Activated CD4-positive, alpha-beta T cell treated with anti-CD3 and anti-CD28 coated beads, Interleukin-2, amount 50 U/mL, for 1 hour (primary cell): Measurements from ENCODE around the gene QPRT.
A peak's percentile ranks its signal among the peaks of the same experiment; 100 is the strongest.
"Not testable (repeated sequence)": the region's sequence is repeated elsewhere in the genome, so short reads cannot be mapped to it uniquely, and the experiment has no call there.

ENCODE experiments used
- DNase-seq: peaks from one replicate; pipeline ENCODE4 v3.0.0-alpha.2; 2020

Gene QPRT

DNA sequence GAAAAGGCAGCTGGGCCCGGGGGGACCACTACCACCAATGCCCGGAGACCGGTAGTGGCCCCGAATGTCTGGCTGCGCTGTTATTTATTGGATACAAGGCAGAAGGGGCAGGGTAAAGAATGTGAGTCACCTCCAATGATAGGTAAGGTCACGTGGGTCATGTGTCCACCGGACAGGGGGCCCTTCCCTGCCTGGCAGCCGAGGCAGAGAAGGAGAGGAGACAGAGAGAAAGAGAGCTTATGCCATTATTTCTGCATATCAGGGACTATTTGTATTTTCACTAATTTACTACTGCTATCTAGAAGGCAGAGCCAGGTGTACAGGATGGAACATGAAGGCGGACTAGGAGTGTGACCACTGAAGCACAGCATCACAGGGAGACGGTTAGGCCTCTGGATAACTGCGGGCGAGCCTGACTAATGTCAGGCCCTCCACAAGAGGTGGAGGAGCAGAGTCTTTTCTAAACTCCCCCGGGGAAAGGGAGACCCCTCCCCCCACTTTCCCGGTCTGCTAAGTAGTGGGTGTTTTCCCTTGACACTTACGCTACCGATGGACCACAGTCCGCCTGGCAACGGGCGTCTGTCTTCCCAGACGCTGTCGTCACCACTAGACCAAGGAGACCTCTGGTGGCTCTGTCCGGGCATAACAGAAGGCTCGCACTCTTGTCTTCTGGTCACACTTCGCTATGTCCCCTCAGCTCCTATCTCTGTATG lies 42.3 kb downstream of the QPRT start:
- peak; percentile 37 for DNase-seq

DNA sequence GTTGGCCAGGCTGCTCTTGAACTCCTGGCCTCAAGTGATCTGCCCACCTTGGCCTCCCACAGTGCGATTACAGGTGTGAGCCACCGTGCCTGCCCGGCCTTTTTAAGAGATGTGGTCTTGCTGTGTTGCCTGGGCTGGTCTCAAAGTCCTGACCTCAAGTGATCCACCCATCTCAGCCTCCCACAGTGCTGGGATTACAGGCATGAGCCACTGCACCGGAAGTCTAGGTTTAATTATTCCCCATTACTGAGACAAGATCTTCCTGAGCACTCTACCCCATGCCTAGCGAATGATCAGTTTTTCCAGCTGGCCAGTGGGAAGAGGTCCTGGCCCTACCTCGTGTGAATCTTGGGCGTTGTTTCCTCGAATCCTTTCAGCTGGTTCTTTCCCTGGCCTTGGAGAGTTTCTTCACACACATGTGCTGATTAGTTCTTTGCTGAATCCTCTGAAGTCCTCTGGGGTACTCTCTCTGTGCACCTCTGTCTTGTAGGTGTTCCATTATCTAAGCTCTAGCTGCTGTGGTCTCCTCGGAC lies 47.9 kb downstream of the QPRT start:
- DNase-seq = no peak

GRCh38 chr16:29727452-29727851 lies 48.5 kb downstream of the QPRT start:
- no peak for DNase-seq

DNA sequence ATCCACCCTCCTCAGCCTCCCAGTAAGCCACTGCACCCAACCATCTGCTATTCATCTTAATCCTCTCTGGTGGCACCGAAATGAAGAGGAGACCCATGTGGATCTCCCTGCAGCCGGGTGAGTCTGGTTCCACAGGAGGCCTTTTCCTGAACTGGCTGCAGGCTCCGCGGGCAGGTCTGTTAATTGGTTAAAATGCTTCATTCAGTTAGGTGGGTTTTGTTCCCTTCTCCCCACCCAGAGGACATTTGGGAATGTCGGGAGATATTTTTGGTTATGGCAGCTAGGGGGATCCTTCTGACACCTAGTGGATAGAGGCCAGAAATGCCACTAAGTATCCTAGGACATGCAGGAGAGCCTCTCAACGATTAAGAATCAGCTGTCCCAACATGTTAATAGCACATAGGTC lies 50.1 kb downstream of the QPRT start:
- DNase-seq = no peak

- DNase-seq = no peak
Observed at GRCh38 chr16:29730649-29731048, 51.7 kb downstream of the QPRT start.

DNA sequence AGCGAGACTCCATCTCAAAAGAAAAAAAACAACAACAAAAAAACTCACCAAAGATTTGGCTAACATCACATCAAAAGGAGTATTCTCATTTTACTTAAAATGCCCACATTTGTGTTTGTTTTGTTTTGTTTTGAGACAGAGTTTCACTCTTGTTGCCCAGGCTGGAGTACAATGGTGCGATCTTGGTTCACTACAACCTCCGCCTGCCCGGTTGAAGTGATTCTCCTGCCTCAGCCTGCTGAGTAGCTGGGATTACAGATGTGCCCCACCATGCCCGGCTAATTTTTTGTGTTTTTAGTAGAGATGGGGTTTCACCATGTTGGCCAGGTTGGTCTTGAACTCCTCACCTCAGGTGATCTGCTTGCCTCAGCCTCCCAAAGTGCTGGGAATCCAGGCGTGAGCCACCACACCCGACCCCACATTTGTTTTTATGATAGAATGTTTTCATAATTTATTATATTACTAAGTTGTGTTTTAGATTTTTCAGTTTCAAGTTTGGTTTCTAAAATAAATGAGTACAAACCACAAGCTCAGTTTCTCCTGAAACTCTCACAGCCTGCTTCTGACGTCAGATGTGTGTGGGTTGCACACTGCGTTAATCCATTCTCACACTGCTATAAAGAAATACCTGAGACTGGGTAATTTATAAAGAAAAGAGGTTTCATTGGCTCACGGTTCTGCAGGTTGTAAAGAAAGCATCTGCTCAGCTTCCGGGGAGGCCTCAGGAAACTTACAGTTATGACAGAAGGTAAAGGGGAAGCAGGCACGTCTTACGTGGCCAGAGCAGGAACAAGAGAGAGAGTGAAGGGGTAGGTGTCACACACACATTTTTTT lies 53.0 kb downstream of the QPRT start:
- not testable (repeated sequence) for DNase-seq

DNA sequence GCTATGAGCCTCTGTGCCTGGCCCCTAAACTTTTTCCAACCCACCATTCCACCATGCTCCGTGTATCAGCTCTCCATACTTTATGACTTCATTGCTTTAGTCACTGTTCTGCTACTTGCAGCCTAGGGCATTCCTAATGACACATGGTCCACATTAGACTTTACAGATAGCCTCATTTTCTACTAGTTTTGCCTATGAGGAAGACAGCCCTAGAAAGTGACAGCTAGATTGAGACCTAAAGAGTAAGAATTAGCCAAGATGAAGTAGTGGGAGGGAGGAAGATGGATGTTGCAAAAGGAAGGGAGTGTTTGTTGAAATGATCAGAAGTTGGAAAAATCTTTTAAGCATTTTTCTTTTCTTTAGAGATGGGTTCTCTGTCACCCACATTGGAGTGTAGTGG lies 55.8 kb downstream of the QPRT start:
- DNase-seq = no peak

GRCh38 chr16:29736112-29736511 lies 57.1 kb downstream of the QPRT start:
- no peak for DNase-seq

DNA sequence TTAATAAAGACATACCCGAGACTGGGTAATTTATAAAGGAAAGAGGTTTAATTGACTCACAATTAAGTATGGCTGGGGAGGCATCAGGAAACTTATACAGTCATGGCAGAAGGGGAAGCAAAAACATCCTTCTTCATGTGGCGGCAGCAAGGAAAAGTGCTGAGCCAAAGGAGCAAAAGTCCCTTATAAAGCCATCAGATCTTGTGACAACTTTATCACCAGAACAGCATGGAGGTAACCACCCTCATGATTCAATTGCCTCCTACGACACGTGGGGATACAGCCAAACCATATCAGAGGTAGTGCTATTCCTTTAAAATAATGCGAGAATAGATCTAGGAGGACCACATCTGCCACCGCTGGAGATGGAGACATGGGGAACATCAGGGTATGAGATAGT lies 57.8 kb downstream of the QPRT start:
- no peak for DNase-seq

DNA sequence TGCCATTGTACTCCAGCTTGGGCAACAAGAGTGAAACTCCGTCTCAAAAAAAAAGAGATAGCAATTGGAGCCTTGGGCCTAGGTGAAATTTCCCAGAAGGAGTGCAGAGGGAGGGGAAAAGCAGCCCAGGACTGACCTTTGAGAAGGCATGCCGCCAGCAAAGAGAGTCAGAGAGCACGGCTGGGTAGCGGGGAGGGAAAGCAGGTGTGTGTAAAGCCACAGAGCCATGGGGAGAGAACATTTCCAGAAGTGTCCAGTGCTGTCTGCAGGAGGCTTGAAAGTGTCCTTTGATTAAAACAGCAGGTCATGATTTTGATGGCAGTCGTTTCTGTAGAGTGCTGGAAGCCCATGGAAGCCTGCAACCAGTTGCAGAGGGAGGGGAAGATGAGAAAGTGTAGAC lies 58.7 kb downstream of the QPRT start:
- no peak for DNase-seq

DNA sequence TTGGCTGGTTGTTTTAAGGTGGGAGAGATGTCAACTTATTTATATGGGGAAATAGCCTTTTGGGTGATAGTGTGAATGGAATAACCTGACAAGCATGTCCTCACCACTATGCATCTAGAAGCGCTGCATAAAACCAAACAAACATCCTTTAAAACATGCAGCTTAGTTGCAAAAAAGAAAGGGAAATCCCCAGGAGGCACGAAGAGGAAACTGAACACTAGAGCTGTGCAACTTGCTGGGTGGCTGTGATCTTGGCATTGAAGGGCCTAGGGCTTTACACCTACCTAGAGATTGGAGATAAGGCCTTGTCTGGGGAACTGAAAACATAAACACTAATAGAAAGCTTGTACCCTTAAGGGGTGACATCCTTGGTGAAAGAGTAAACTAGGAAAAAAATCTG lies 59.5 kb downstream of the QPRT start:
- peak; percentile 53 for DNase-seq

DNA sequence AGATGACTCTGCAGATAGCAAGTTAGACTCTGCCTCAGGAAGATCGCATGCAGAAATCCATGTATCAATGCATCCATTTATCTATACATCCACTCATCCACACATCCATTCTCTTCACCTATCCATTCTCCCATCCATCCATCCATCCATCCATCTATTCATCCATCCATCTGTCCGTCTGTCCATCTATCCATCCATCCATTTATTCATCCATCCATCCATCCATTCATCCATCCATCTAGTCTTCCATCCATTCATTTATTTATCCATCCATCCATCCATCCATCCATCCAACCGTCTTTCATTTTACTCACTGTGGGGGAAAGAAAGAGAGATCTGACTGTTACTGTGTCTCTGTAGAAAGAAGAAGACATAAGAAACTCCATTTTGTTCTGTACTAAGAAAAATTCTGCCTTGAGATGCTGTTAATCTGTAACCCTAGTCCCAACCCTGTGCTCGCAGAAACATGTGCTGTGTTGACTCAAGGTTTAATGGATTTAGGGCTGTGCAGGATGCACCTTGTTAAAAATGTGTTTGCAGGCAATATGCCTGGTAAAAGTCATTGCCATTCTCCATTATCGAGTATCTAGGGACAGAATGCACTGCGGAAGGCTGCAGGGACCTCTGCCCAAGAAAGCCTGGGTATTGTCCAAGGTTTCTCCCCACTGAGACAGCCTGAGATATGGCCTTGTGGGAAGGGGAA lies 61.1 kb downstream of the QPRT start:
- not testable (repeated sequence) for DNase-seq

DNA sequence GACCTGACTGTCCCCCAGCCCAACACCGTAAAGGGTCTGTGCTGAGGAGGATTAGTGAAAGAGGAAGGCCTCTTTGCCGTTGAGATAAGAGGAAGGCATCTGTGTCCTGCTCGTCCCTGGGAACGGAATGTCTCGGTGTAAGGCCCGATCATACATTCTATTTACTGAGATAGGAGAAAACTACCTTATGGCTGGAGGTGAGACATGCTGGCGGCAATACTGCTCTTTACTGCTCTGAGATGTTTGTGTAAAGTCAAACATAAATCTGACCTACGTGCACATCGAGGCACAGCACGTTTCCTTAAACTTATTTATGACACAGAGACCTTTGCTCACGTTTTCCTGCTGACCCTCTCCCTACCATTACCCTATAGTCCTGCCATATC lies 61.6 kb downstream of the QPRT start:
- not testable (repeated sequence) for DNase-seq

GRCh38 chr16:29742683-29743275 lies 63.8 kb downstream of the QPRT start:
- no peak for DNase-seq

DNA sequence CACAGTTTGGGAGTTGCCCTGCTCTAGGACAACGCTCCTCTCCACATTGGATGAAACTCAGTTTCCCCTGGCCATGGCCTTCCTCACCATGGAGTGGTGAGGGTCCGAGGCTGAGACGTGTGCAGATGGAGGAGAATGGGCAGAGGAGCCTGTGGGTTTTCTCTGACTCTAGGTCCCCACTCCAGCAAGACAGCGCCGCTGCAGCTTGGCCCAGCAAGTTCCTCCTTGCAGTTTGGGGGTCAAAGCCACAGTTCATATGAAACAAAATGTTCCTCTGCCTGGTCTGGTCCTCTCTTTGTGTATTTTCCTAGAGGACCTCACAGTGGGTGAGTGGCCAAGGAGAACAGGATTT lies 64.5 kb downstream of the QPRT start:
- DNase-seq = no peak

GRCh38 chr16:29743827-29744531 lies 65.0 kb downstream of the QPRT start:
- peak; percentile 44 for DNase-seq

GRCh38 chr16:29744541-29745101 lies 65.6 kb downstream of the QPRT start:
- no peak for DNase-seq

GRCh38 chr16:29745121-29745852 lies 66.3 kb downstream of the QPRT start:
- DNase-seq = peak; percentile 40

DNA sequence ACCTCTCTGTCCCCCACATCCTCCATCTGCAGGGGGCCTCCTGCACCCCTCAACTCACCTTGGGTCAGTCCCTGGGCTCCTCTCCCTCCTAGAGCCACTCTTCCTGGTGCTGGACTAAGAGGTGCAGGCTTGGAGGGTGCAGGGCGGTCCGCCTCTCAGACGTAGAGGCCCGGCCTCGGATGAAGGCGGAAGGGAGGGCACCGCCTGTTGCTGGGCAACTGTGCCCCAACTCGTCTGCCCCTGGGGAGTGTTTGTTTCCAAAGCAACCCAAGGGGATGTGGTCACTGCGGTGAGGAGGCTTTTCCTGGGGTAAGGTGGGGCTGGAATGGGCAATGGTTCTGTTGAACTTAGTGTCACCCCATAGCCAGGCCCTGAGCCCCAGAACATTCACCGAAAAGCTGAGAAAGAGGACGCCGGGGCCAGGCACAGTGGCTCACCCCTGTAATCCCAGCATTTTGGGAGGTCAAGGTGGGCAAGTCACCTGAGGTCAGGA lies 66.9 kb downstream of the QPRT start, which contains the start of gene C16orf54:
Gene C16orf54, minus strand, starts transcription at position 138 of the 493 bp plus-strand sequence. CDS start 1,039 bp downstream, outside the sequence.
- DNase-seq = peak; percentile 90

- not testable (repeated sequence) for DNase-seq
Observed at GRCh38 chr16:29746518-29746917, 67.5 kb downstream of the QPRT start.
